RWPE2 (cell line): Measurements from ENCODE around the gene CCSAP.
"Not testable (repeated sequence)": the region's sequence is repeated elsewhere in the genome, so short reads cannot be mapped to it uniquely, and the experiment has no call there.

Source experiments
- ATAC-seq: fragments of 200-7000 bp; cut with Tn5 transposase; 3 replicates; pipeline ENCODE4 v1.9.1; 2021; ENCODE audit warnings: low read depth
- DNase-seq: peaks from one replicate; pipeline ENCODE4 v3.0.0-alpha.2; 2020; ENCODE audit warnings: low spot score
- H3K27ac ChIP-seq: fragments of 450-650 bp; 2 replicates; pipeline ENCODE4 v1.5.1; 2017; ENCODE audit warnings: mild to moderate bottlenecking; ENCODE audit not compliant: poor library complexity, severe bottlenecking
- H3K27me3 ChIP-seq: fragments of 250-450 bp; sonication (Bioruptor Pico); 2 replicates; pipeline ENCODE4 v1.5.1; 2021; ENCODE audit warnings: mild to moderate bottlenecking, moderate library complexity; ENCODE audit not compliant: insufficient read depth, poor library complexity, severe bottlenecking
- H3K36me3 ChIP-seq: fragments of 250-450 bp; sonication (Bioruptor Pico); 2 replicates; pipeline ENCODE4 v1.5.1; 2020; ENCODE audit warnings: low read depth, mild to moderate bottlenecking, moderate library complexity
- H3K4me1 ChIP-seq: fragments of 250-450 bp; sonication (Bioruptor Pico); 2 replicates; pipeline ENCODE4 v1.5.1; 2021; ENCODE audit warnings: mild to moderate bottlenecking, moderate library complexity; ENCODE audit not compliant: insufficient read depth, poor library complexity, severe bottlenecking
- H3K4me3 ChIP-seq: fragments of 250-450 bp; sonication (Bioruptor Pico); 2 replicates; pipeline ENCODE4 v1.5.1; 2021; ENCODE audit warnings: mild to moderate bottlenecking, moderate library complexity; ENCODE audit not compliant: severe bottlenecking
- H3K9me3 ChIP-seq: fragments of 250-450 bp; sonication (Bioruptor Pico); 2 replicates; pipeline ENCODE4 v1.5.1; 2021; ENCODE audit warnings: mild to moderate bottlenecking, moderate library complexity; ENCODE audit not compliant: severe bottlenecking
- TF ChIP-seq, protein P1 (sequence below): fragments of 450-650 bp; IDR thresholded peaks from one replicate; pipeline ENCODE4 v1.5.1; 2017; ENCODE audit warnings: mild to moderate bottlenecking, moderate library complexity; ENCODE audit not compliant: poor library complexity, severe bottlenecking

The CCSAP gene

DNA sequence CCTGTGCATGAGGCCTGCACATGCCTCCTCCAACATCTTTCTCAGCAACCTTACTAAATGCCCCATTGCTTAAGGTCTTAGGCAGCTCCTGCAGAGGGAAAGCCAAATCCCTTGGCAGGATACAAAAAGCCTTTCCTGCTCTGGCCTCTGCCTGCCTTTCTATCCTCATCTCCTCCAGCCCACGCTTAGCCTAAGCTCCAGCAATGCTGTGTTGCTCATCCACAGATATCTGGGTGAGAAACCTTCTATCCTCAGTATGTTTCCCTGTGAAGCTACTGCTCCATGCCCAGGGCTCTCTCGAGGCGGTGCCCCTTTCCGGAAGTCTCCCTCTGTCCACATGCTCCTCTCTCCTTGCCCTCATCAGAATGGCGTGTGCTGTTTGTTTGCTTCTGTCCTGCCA, 37.0 kb upstream of the CCSAP start:
- H3K27me3 ChIP-seq, result no peaks in the 10 kb centered on the region
- no peak overlapping the region for H3K4me3 ChIP-seq
- TF ChIP-seq, protein P1, sequence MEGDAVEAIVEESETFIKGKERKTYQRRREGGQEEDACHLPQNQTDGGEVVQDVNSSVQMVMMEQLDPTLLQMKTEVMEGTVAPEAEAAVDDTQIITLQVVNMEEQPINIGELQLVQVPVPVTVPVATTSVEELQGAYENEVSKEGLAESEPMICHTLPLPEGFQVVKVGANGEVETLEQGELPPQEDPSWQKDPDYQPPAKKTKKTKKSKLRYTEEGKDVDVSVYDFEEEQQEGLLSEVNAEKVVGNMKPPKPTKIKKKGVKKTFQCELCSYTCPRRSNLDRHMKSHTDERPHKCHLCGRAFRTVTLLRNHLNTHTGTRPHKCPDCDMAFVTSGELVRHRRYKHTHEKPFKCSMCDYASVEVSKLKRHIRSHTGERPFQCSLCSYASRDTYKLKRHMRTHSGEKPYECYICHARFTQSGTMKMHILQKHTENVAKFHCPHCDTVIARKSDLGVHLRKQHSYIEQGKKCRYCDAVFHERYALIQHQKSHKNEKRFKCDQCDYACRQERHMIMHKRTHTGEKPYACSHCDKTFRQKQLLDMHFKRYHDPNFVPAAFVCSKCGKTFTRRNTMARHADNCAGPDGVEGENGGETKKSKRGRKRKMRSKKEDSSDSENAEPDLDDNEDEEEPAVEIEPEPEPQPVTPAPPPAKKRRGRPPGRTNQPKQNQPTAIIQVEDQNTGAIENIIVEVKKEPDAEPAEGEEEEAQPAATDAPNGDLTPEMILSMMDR, result no peak
- H3K27ac ChIP-seq, result no peak overlapping the region
- no peaks in the 10 kb centered on the region for H3K9me3 ChIP-seq
- DNase-seq, result no peak
- no peaks in the 10 kb centered on the region for H3K36me3 ChIP-seq
- no peaks in the 10 kb centered on the region for H3K4me1 ChIP-seq
- ATAC-seq, result no peak

DNA sequence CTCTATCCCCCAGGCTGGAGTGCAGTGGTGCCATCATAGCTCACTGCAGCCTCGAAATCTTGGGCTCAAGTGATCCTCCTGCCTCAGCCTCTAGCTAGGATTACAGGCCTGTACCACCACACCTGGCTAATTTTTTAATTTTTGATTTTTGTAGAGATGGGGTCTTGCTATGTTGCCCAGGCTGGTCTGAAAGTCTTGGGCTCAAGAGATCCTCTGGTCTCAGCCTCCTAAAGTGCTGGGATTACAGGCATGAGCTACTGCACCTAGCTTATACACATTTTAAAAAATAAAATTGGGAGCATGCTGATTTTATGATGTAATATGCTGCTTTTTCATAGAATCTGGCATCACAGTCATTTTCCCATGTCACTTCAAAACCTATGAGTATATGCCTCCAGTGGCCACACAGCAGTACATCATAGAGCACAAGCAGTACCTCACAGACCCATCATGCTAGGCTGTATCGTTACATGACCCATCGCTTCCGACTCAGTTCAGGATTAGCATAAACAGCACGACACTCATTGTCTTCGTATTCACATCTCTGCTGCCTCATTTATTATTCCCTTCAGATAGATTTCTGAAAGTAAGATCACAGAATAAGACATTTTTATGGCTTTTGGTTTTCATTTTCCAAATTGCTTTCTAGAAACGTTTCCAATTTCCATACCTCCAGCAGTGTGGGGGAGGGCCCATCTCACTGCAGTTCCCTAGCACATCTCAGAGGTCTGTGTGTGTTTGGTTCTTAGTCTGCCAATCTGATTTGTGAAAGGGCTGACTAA, 35.9 kb upstream of the CCSAP start:
- Histone ChIP-seq H3K27ac (no peak overlapping the region), H3K27me3 (no peaks in the 10 kb centered on the region), H3K4me1 (no peaks in the 10 kb centered on the region), H3K9me3 (no peaks in the 10 kb centered on the region), H3K36me3 (no peaks in the 10 kb centered on the region), H3K4me3 (no peak overlapping the region)
- TF ChIP-seq, protein P1, result no peak
- ATAC-seq (no peak), DNase-seq (no peak)

DNA sequence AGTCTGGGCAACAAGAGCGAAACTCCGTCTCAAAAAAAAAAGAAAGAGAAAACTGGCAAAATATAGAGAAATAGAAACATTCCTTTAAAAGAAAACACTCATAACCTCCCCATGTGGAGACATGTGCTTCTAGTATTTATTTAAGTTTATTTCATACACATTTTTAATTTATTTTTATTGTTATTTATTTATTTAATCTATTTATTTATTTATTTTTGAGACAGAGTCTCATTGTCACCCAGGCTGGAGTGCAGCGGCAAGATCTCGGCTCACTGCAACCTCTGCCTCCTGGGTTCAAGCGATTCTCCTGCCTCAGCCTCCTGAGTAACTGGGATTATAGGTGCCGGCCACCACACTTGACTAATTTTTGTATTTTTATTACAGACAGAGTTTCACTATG, 35.2 kb upstream of the CCSAP start:
- not testable (repeated sequence) for H3K36me3 ChIP-seq, H3K4me3 ChIP-seq, H3K27me3 ChIP-seq, H3K27ac ChIP-seq, ATAC-seq, DNase-seq, H3K4me1 ChIP-seq, H3K9me3 ChIP-seq

DNA sequence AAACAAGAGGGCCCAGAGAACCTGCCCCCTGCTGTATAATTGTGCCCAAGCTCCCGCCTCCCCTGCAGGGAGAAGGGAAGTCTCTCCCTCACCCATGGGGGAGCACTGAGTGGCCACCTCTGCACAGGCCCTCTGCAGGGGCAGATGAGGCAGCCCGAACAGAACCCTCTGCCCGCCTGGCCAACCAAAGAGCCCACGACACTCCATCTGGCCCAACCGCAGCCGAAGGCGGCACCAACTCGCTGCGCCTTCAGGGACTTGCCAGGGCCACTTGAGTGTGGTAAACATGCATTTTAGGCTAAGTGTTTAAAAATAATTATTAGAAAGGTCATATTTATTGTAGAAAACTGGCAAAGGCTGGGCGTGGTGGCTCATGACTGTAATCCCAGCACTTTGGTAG, 34.6 kb upstream of the CCSAP start:
- Histone ChIP-seq H3K27ac (no peak overlapping the region), H3K4me1 (no peaks in the 10 kb centered on the region), H3K36me3 (no peaks in the 10 kb centered on the region), H3K27me3 (no peaks in the 10 kb centered on the region), H3K9me3 (no peaks in the 10 kb centered on the region), H3K4me3 (no peak overlapping the region)
- DNase-seq (no peak), ATAC-seq (no peak)
- TF ChIP-seq, protein P1, result no peak

DNA sequence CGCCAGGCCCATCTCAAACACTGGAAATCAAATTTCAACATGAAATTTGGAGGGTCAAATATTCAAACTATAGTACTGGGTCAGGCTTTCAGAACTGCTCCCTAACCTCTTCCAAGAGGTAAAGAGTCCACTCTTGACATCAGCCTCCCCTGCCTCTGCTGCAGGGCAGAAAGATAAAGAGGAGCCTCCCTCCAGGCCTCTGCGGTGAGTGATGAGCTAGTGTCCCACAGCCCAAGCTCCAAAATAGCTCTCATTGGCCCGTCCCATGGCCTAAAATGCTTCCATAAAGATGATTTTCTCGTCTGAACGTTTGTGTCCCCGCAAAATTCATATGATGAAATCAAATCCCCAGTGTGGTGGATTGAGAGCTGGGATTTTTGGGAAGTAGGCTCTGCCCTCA, 33.7 kb upstream of the CCSAP start:
- Histone ChIP-seq H3K27ac (no peak overlapping the region), H3K4me3 (no peak overlapping the region), H3K4me1 (peaks cover 4% of the 10 kb centered on the region), H3K27me3 (no peaks in the 10 kb centered on the region), H3K36me3 (no peaks in the 10 kb centered on the region), H3K9me3 (no peaks in the 10 kb centered on the region)
- TF ChIP-seq, protein P1, result no peak
- ATAC-seq (no peak), DNase-seq (no peak)
